Epithelial cell of proximal tubule (primary cell): Measurements from ENCODE around the gene PLEKHA3. TPM values are rescaled to one million over a fixed set of nuclear protein-coding genes. Genes with fewer than 3 reads are reported as not detected.

Experiments
- DNase-seq: peaks from one replicate; pipeline ENCODE4 v3.0.0-alpha.2; 2011; ENCODE audit warnings: low read depth
- H3K4me3 ChIP-seq: 2 replicates; pipeline ENCODE4 v1.5.1; 2011; ENCODE audit warnings: low read depth, mild to moderate bottlenecking, low read length
- total RNA-seq: library from RNA; depleted of rRNA; stranded (reverse); fragments of >200 nt; gene quantifications from 2 replicates; pipeline ENCODE4 v1.2.3, GENCODE V29; 2015
- TF ChIP-seq, protein P1 (sequence below): conservative IDR thresholded peaks from 2 replicates; pipeline ENCODE4 v1.5.1; 2012; ENCODE audit warnings: low read depth, mild to moderate bottlenecking, low read length

Gene PLEKHA3
- total RNA-seq, 1 donor from 2014 or later, result 13.7 TPM

DNA sequence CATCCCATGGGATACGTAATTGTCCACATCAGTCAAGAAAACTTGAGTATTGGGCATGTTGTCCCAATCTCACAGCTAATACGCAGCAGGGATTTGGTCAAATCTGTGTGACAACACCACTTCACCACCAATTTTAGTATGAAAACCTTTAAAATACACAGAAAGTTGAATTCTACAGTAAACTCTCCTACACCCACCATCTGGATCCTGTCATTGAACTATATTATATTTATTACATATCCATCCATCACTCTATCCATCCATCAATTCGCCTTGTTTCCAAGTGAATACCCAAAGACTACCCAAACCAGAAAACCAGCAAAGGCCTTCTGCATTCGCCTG lies 1.0 kb upstream of the PLEKHA3 start:
- no peak for DNase-seq
- H3K4me3 ChIP-seq, result peak overlapping the region; percentile 72
- TF ChIP-seq, protein P1, sequence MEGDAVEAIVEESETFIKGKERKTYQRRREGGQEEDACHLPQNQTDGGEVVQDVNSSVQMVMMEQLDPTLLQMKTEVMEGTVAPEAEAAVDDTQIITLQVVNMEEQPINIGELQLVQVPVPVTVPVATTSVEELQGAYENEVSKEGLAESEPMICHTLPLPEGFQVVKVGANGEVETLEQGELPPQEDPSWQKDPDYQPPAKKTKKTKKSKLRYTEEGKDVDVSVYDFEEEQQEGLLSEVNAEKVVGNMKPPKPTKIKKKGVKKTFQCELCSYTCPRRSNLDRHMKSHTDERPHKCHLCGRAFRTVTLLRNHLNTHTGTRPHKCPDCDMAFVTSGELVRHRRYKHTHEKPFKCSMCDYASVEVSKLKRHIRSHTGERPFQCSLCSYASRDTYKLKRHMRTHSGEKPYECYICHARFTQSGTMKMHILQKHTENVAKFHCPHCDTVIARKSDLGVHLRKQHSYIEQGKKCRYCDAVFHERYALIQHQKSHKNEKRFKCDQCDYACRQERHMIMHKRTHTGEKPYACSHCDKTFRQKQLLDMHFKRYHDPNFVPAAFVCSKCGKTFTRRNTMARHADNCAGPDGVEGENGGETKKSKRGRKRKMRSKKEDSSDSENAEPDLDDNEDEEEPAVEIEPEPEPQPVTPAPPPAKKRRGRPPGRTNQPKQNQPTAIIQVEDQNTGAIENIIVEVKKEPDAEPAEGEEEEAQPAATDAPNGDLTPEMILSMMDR, result no peak

DNA sequence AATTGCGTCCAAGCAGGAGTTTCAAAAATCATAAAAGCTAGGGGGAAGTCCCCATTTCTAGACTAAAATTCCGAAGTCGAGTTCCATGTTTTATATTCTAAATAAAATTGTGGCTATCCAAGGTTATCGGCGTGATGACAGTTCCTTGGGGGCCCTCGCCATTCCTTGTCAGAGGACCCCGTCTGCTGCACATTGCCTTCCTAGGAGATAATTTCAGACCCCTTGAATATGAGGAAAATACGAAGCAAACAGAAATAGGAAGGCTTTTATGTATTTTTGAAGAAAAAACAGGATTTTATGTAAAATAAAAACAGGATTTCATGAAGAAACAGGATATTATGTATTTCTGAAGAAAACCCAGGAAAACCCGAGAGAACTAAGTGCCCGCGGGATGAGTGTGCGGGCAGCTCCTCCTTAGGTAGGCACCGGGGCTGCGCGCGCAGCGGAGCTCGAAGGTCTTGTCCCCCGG lies 465 bp upstream of the PLEKHA3 start:
- TF ChIP-seq, protein P1, result no peak
- no peak for DNase-seq
- H3K4me3 ChIP-seq, result peak overlapping the region; percentile 80

DNA sequence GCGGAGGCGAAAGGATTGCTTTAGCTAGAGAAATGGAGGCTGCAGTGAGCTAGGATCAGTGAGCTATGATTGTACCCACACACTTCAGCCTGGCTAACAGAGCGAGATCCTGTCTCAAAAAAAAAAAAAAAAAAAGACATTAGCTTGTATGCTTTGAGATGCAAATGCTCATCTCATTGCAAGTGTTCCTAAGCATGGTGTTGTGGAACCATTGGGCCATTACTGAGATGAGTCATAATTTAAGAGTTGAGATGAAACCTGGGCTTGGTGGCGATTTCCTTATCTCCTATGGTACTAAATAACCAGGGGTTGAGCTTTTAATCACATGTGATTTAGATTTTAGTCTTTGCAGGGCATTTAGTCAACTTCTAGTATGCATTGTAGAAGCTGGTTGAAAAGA lies 2.2 kb downstream of the PLEKHA3 start:
- no peak for DNase-seq
- TF ChIP-seq, protein P1, result no peak
- H3K4me3 ChIP-seq, result no peak overlapping the region

DNA sequence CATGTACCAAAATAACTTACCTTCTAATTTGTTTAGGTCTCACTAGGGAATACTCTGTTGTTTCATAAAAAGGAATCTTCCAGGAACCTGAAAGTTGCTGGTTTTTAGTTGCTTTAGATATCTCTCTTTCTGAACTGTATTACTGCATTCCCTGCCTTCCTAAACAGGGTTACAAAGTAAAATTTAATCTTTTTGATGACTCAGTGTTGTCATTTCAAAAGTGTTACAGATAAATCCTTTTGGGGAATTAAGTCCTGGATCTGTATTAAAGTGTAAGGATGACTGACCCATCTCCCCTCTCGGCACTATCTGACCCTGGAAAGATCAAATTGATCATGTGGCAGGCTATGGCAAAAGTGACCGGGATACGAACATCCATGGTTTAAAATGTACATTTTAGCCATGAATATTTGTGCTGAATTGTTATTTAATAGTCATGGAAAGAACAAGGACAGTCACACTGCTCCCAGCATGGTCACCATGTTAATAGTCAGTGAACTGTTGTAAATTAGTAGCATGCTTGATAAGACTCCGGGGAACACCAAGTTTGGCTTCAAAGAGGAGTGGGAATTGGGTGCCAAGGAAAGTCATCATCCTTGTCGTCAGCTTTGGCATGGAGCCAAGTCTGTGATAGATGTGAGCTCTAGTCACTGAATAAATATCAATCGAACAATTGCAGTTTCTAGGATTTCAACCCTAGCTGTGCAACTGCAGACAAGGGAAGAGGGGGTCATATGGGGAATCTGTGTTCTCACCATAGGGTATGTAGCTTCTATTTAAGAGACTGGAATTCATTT lies 4.2 kb downstream of the PLEKHA3 start:
- DNase-seq, result no peak
- H3K4me3 ChIP-seq, result no peak overlapping the region
- TF ChIP-seq, protein P1, result no peak

DNA sequence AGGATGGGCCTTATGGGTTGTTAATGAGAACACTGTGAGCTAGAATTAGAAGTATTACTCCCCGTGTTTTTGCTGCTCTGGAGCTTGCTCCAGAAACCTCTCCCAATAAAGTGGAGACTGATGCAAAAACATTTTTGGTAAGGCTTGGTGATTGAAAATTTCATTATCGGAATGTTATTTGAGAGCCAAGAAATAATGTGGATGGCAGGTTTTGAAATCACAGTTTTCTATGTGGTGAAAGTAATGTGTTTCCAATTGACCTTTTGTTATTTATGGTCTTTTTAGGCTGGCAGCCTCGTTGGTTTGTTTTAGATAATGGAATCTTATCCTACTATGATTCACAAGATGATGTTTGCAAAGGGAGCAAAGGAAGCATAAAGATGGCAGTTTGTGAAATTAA lies 5.1 kb downstream of the PLEKHA3 start:
- H3K4me3 ChIP-seq, result no peak overlapping the region
- TF ChIP-seq, protein P1, result no peak
- no peak for DNase-seq

DNA sequence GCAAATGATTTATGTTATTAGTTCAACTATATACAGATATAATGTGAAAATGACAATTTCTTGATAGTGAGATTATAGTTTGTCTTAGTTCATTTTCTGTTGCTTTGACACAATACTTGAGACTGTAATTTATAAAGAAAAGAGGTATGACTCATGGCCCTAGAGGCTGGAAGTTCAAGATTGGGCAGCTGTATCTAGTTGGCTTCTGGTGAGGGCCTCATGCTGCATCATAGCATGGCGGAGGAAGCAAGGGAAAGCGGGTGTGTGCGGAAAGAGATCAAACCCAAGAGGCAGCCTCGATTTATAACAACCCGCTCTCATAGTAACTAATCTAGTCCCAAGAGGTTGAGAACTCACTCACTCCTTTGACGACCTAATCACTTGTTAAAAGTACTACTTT lies 11.4 kb downstream of the PLEKHA3 start:
- no peak overlapping the region for H3K4me3 ChIP-seq
- DNase-seq, result no peak
- TF ChIP-seq, protein P1, result no peak

DNA sequence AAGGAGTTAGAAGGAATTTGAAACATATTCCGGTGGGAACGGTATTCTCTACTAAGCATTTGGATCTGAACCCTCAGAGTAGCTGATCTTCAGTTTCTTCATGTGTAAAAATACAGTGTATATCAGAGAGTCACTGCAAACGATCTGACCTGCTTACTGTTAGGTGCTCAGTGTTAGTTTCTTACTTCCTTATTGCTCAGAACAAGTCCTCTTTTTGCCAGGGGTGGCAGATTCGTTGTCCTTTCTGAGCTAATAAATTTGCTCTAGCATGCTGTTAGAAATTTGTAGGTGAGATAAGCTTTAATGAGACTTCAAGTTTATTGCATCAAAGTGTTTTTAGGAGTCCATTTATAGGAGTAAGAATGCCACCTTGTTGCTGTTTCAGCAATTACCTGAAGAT lies 15.8 kb downstream of the PLEKHA3 start:
- no peak overlapping the region for H3K4me3 ChIP-seq
- DNase-seq, result no peak
- TF ChIP-seq, protein P1, result no peak
